Breast epithelium (tissue), 3 donors: Measurements from ENCODE around the gene NPHP1.
"Not testable (repeated sequence)": the region's sequence is repeated elsewhere in the genome, so short reads cannot be mapped to it uniquely, and the experiment has no call there.

Experiments used
- POLR2A ChIP-seq: fragments of 450-650 bp; IDR thresholded peaks from one replicate; pipeline ENCODE4 v1.6.1; 2016; ENCODE audit warnings: antibody characterized with exemption, mild to moderate bottlenecking, moderate library complexity
- POLR2AphosphoS5 ChIP-seq, 3 donors: sonication (generic); formaldehyde crosslinking; IDR thresholded peaks; one replicate each; pipeline ENCODE4 v1.6.1; 2017; ENCODE audit warnings: antibody characterized with exemption in 3 of 3
- TF ChIP-seq, protein P1 (sequence below), 3 donors: fragments of 450-650 bp; IDR thresholded peaks; one replicate each; pipeline ENCODE4 v1.5.1; 2016 to 2017; ENCODE audit warnings: antibody characterized with exemption in 3 of 3, mild to moderate bottlenecking in 3 of 3, moderate library complexity in 3 of 3

DNA sequence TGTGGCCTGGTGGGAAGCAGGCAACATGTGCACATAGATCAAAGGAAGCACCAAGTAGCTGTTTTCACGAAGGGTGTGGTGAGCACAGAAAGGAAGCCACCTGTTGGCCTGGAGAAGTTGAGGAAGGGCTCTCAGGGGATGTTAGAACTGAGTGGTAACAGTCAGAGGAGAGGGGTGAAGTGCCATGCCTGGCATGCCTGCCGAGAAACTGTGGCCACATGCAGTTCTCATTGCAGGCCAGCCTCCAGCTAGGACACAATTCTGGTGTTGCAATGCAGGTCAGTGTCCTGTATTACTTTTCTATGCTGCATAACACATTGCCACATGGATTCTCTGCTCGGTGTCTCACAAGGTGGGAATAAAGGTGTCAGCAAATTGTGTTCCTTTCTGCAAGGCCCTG lies 38.5 kb upstream of the NPHP1 start:
- TF ChIP-seq POLR2A; POLR2AphosphoS5 (IDR thresholded peaks at IDR 0.05): not testable (repeated sequence)
- TF ChIP-seq, protein P1, sequence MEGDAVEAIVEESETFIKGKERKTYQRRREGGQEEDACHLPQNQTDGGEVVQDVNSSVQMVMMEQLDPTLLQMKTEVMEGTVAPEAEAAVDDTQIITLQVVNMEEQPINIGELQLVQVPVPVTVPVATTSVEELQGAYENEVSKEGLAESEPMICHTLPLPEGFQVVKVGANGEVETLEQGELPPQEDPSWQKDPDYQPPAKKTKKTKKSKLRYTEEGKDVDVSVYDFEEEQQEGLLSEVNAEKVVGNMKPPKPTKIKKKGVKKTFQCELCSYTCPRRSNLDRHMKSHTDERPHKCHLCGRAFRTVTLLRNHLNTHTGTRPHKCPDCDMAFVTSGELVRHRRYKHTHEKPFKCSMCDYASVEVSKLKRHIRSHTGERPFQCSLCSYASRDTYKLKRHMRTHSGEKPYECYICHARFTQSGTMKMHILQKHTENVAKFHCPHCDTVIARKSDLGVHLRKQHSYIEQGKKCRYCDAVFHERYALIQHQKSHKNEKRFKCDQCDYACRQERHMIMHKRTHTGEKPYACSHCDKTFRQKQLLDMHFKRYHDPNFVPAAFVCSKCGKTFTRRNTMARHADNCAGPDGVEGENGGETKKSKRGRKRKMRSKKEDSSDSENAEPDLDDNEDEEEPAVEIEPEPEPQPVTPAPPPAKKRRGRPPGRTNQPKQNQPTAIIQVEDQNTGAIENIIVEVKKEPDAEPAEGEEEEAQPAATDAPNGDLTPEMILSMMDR (IDR thresholded peaks at IDR 0.05): not testable (repeated sequence)
